ENCODE data around the gene SLC17A3.

The SLC17A3 gene

GRCh38 chr6:25835442-25836283, 38.4 kb downstream of the SLC17A3 start:
- no peak for DNase-seq (ENCODE audit: low read depth)

DNA sequence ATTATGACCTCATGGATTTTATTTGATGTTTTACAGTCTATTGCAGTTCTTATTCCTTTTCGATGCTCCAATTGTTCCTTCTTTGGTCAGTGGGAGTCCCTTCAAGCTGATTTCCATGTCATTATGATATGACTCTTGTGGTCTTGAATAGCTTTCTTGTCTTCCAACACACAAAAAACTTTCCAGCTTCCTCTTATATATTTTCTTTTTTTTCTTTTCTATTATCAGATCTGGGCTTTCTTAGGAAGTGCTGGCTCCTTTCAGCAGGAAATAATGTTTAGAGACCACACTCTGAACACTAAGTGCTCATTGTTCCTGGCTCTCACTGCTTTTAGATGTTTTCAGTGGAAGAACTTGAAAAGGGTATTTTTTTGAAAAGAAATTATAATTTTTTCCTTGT, 39.1 kb downstream of the SLC17A3 start:
- no peak for DNase-seq (ENCODE audit: low read depth)

- DNase-seq (ENCODE audit: low read depth), result no peak
These were observed 40.9 kb downstream of the SLC17A3 start for GRCh38 chr6:25833136-25833535.

GRCh38 chr6:25832670-25833069, 41.4 kb downstream of the SLC17A3 start:
- no peak for DNase-seq (ENCODE audit: low read depth)

GRCh38 chr6:25832307-25832662, 41.8 kb downstream of the SLC17A3 start:
- DNase-seq (ENCODE audit: low read depth), result no peak

DNA sequence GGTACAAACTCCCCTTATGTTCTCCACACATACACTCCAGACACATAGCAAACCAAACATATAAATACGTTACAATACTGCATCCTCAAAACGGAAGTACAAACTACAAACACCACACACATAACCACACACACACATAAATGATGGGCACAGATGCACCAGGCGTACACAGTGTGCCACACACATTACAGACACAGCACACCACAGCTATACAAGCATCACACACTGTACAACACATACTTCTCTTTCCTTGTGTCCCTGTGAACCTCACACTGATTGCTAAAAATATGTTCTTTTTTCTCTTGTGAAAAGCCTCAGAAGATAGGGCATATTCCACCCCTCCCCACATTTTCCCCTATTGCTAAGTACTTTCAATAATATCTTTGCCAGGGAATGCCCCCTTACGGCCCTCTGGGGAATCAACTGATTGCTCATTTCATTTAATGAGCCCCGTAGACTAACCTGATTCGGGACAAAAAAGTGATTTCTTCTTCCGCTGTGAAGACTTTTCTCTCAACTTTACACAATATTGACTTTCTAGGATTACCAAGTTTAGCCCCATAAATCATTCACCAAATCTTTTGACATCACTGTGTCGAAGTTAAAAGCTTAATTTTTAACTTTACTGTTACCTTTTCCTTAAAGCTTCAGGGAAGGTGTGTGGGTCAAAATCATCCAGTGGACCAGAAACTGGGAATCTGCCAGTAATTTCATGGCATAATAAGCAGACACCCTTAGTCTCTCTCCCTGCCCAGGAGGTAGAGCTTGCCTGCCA, 42.3 kb downstream of the SLC17A3 start, which contains the start of gene SLC17A1:
Gene SLC17A1 (minus strand): TSS at position 521 of the 775 bp plus-strand sequence. CDS start 1,495 bp downstream, outside the sequence.
- DNase-seq (ENCODE audit: low read depth), result no peak

- DNase-seq (ENCODE audit: low read depth), result no peak
These were observed 43.6 kb downstream of the SLC17A3 start for GRCh38 chr6:25830458-25830857.

- no peak for DNase-seq (ENCODE audit: low read depth)
These were observed 44.7 kb downstream of the SLC17A3 start for GRCh38 chr6:25829375-25829774.

DNA sequence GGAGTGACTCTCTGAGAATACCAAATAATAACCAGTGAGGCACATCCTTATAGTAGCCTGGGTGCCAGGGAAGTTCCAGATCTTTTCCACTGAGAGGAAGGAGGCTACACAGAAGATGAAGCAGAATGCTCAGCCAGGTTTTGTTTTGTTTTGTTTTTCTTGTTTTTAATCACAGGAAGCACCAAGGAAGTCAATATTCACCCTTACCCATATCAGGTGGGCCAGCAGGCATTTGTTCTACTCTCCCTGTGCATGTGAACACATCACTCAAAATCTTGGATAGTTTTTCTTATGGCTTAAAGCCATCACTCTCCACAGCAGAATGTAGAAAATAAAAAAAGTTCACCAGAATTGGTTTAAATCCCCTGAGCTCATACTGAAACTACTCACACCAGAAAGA, 52.7 kb downstream of the SLC17A3 start:
- no peak for DNase-seq (ENCODE audit: low read depth)

DNA sequence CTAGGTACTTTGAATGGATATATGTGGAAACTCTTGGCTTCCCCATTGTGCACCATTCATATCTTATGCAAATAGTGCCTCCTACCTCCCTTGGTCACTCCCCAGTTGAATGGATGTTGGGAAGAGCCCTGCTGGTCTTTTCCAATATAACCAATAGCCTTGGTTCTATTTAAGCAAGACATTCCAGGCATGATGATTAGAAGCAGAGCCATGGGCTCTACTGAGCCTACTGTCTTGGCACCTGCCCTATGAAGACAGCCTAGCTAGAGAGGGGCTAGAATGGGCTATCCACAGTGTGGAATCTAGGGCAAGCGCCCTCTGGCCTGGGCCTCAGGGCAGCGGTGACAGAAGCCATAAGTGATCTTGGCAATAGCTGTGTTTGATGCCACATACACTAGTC, 57.8 kb downstream of the SLC17A3 start:
- DNase-seq (ENCODE audit: low read depth), result no peak

DNA sequence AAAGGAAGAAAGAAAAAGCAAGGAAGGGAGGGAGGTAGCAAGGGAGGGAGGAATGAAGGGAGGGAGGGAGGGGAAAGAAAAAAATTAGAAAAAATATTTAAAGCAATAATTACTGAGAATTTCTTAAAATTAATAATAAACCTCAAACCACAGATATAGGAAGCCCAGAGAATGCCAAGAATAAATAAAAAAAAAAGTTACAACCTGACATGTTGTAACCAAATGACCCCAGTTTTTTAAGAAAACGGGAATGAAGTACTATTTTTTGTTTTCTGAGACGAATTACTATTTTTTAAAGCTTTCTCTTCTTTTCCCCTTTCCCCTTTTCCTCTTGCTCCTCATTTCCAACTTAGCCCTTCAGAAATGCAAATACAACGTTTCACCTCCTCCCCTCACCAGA, 58.8 kb downstream of the SLC17A3 start:
- DNase-seq (ENCODE audit: low read depth), result no peak

- no peak for DNase-seq (ENCODE audit: low read depth)
These were observed 69.2 kb downstream of the SLC17A3 start for GRCh38 chr6:25804804-25805203.

- no peak for DNase-seq (ENCODE audit: low read depth)
These were observed 72.6 kb downstream of the SLC17A3 start for GRCh38 chr6:25801436-25801835.

All from activated T-cell treated with anti-CD3 and anti-CD28 coated beads for 1 hour (primary cell).